Mesendoderm (in vitro differentiated cells): ENCODE data around the gene LSM3.
A peak's percentile ranks its signal among the peaks of the same experiment; 100 is the strongest.

ENCODE experiments used
- DNase-seq: peaks from one replicate; pipeline ENCODE4 v3.0.0; 2013
- H2AK5ac ChIP-seq: 2 replicates; pipeline ENCODE4 v1.6.1; 2013; ENCODE audit warnings: low read length, inconsistent platforms
- H2BK120ac ChIP-seq: 2 replicates; pipeline ENCODE4 v1.6.1; 2013; ENCODE audit warnings: low read depth, mild to moderate bottlenecking, low read length, moderate library complexity, mixed read lengths
- H2BK15ac ChIP-seq: replicated peaks from 2 replicates; pipeline ENCODE4 v1.6.1; 2013; ENCODE audit warnings: low read depth, mild to moderate bottlenecking, moderate library complexity
- H2BK5ac ChIP-seq: 2 replicates; pipeline ENCODE4 v1.6.1; 2013; ENCODE audit warnings: low read length, inconsistent platforms
- H3K18ac ChIP-seq: 2 replicates; pipeline ENCODE4 v1.6.1; 2013; ENCODE audit warnings: mild to moderate bottlenecking, low read length, mixed read lengths
- H3K23ac ChIP-seq: one replicate; pipeline ENCODE4 v1.6.1; 2013; ENCODE audit warnings: low read length
- H3K27ac ChIP-seq: 2 replicates; pipeline ENCODE4 v1.5.1; 2013; ENCODE audit warnings: low read depth, mild to moderate bottlenecking, inconsistent platforms, low read length, moderate library complexity
- H3K27me3 ChIP-seq: 2 replicates; pipeline ENCODE4 v1.6.1; 2013; ENCODE audit warnings: low read length, control low read depth, mild to moderate bottlenecking, inconsistent platforms; ENCODE audit not compliant: insufficient read depth, poor library complexity
- H3K36me3 ChIP-seq: 2 replicates; pipeline ENCODE4 v1.6.1; 2013; ENCODE audit warnings: low read length, inconsistent platforms; ENCODE audit not compliant: control insufficient read depth, insufficient read depth
- H3K4ac ChIP-seq: one replicate; pipeline ENCODE4 v1.6.1; 2013; ENCODE audit warnings: low read depth, mild to moderate bottlenecking, low read length, moderate library complexity
- H3K4me1 ChIP-seq: 2 replicates; pipeline ENCODE4 v1.6.1; 2013; ENCODE audit warnings: low read depth, low read length, inconsistent platforms; ENCODE audit not compliant: control insufficient read depth
- H3K4me2 ChIP-seq: 2 replicates; pipeline ENCODE4 v1.6.1; 2013; ENCODE audit warnings: low read length
- H3K4me3 ChIP-seq: 2 replicates; pipeline ENCODE4 v1.5.1; 2013; ENCODE audit warnings: mild to moderate bottlenecking, low read length
- H3K56ac ChIP-seq: one replicate; pipeline ENCODE4 v1.6.1; 2013; ENCODE audit warnings: low read length
- H3K79me1 ChIP-seq: 2 replicates; pipeline ENCODE4 v1.6.1; 2013; ENCODE audit warnings: low read length, inconsistent platforms
- H3K79me2 ChIP-seq: 2 replicates; pipeline ENCODE4 v1.6.1; 2013; ENCODE audit warnings: mild to moderate bottlenecking, low read length; ENCODE audit not compliant: control insufficient read depth, insufficient read depth
- H3K9ac ChIP-seq: 2 replicates; pipeline ENCODE4 v1.6.1; 2013; ENCODE audit warnings: low read length, inconsistent platforms
- H4K5ac ChIP-seq: one replicate; pipeline ENCODE4 v1.6.1; 2013; ENCODE audit warnings: low read length
- H4K8ac ChIP-seq: one replicate; pipeline ENCODE4 v1.6.1; 2013; ENCODE audit warnings: low read depth, mild to moderate bottlenecking, control low read depth, low read length, moderate library complexity
- WGBS: extraction: QIAGEN DNeasy Blood & Tissue Kit; methylation state at CpG from one replicate; pipeline ENCODE4 v1.1.7; 2013; ENCODE audit warnings: low lambda C conversion rate, missing lambda C conversion rate; ENCODE audit not compliant: insufficient coverage; ENCODE audit errors: extremely low coverage; 5-methylcytosine and 5-hydroxymethylcytosine counted together

Gene LSM3

GRCh38 chr3:14175383-14176037, 3.1 kb upstream of the LSM3 start:
- Histone ChIP-seq H2AK5ac (no peak overlapping the region), H3K4ac (no peak overlapping the region), H3K18ac (no peak overlapping the region), H3K27ac (no peak overlapping the region), H3K4me1 (peaks cover 5% of the 10 kb centered on the region), H2BK120ac (no peak overlapping the region), H4K5ac (no peak overlapping the region), H3K36me3 (peaks cover 3% of the 10 kb centered on the region), H3K79me1 (peaks cover 18% of the 10 kb centered on the region), H3K23ac (no peak overlapping the region), H2BK15ac (no peak overlapping the region), H3K79me2 (peaks cover 22% of the 10 kb centered on the region), H3K4me2 (no peak overlapping the region), H3K4me3 (no peak overlapping the region), H3K27me3 (no peaks in the 10 kb centered on the region), H2BK5ac (no peak overlapping the region), H4K8ac (no peak overlapping the region), H3K56ac (no peak overlapping the region), H3K9ac (no peak overlapping the region)
- WGBS = no CpG with 5 or more reads among the region's 3 CpGs
- DNase-seq = no peak

- Histone ChIP-seq H2BK120ac (no peak overlapping the region), H3K18ac (peak overlapping the region; percentile 51), H3K23ac (peak overlapping the region; percentile 90), H3K4me2 (peak overlapping the region; percentile 98), H3K79me1 (peaks cover 18% of the 10 kb centered on the region), H3K36me3 (no peaks in the 10 kb centered on the region), H3K56ac (peak overlapping the region; percentile 97), H4K5ac (peak overlapping the region; percentile 75), H2BK5ac (peak overlapping the region; percentile 56), H3K27me3 (no peaks in the 10 kb centered on the region), H2BK15ac (no peak overlapping the region), H3K4ac (peak overlapping the region; percentile 7), H3K4me1 (peaks cover 5% of the 10 kb centered on the region), H3K4me3 (peak overlapping the region; percentile 94), H3K79me2 (peaks cover 22% of the 10 kb centered on the region), H2AK5ac (peak overlapping the region; percentile 54), H4K8ac (peak overlapping the region; percentile 5), H3K9ac (peak overlapping the region; percentile 95), H3K27ac (no peak overlapping the region)
- WGBS = no CpG with 5 or more reads among the region's 10 CpGs
- no peak for DNase-seq
Observed at GRCh38 chr3:14177580-14178246, 904 bp upstream of the LSM3 start.

- H4K5ac ChIP-seq = no peak overlapping the region
- H3K9ac ChIP-seq = peak overlapping the region; percentile 99
- H2AK5ac ChIP-seq = no peak overlapping the region
- H3K56ac ChIP-seq = peak overlapping the region; percentile 97
- no CpG with 5 or more reads among the region's 3 CpGs for WGBS
- H3K4me1 ChIP-seq = peaks cover 5% of the 10 kb centered on the region
- peak overlapping the region; percentile 76 for H3K4me2 ChIP-seq
- no peaks in the 10 kb centered on the region for H3K27me3 ChIP-seq
- H3K79me1 ChIP-seq = peaks cover 18% of the 10 kb centered on the region
- H3K27ac ChIP-seq = no peak overlapping the region
- peak overlapping the region; percentile 99 for H3K4me3 ChIP-seq
- no peak overlapping the region for H2BK15ac ChIP-seq
- H3K4ac ChIP-seq = no peak overlapping the region
- H3K18ac ChIP-seq = peak overlapping the region; percentile 70
- no peak overlapping the region for H2BK5ac ChIP-seq
- H4K8ac ChIP-seq = no peak overlapping the region
- no peak for DNase-seq
- no peak overlapping the region for H2BK120ac ChIP-seq
- H3K36me3 ChIP-seq = peaks cover 2% of the 10 kb centered on the region
- no peak overlapping the region for H3K23ac ChIP-seq
- H3K79me2 ChIP-seq = peaks cover 22% of the 10 kb centered on the region
Observed at GRCh38 chr3:14179114-14179465, 473 bp downstream of the LSM3 start.

GRCh38 chr3:14179795-14180194, 1.2 kb downstream of the LSM3 start:
- Histone ChIP-seq H3K27me3 (no peaks in the 10 kb centered on the region), H4K8ac (no peak overlapping the region), H3K56ac (no peak overlapping the region), H3K4me1 (peaks cover 5% of the 10 kb centered on the region), H3K4me3 (no peak overlapping the region), H3K36me3 (peaks cover 2% of the 10 kb centered on the region), H3K23ac (no peak overlapping the region), H3K4ac (no peak overlapping the region), H3K18ac (no peak overlapping the region), H2AK5ac (no peak overlapping the region), H2BK120ac (peak overlapping the region; percentile 28), H2BK15ac (no peak overlapping the region), H2BK5ac (no peak overlapping the region), H3K9ac (peak overlapping the region; percentile 99), H3K4me2 (peak overlapping the region; percentile 76), H3K79me2 (peaks cover 22% of the 10 kb centered on the region), H3K27ac (no peak overlapping the region), H3K79me1 (peaks cover 18% of the 10 kb centered on the region), H4K5ac (no peak overlapping the region)
- no peak for DNase-seq
- WGBS = no CpG with 5 or more reads among the region's 1 CpG

- Histone ChIP-seq H3K4me2 (no peak overlapping the region), H3K4me3 (no peak overlapping the region), H2BK5ac (no peak overlapping the region), H3K4me1 (peaks cover 5% of the 10 kb centered on the region), H3K9ac (no peak overlapping the region), H3K27me3 (no peaks in the 10 kb centered on the region), H2BK15ac (no peak overlapping the region), H4K5ac (no peak overlapping the region), H3K79me2 (peaks cover 20% of the 10 kb centered on the region), H3K27ac (no peak overlapping the region), H3K18ac (no peak overlapping the region), H3K36me3 (peaks cover 5% of the 10 kb centered on the region), H2AK5ac (no peak overlapping the region), H3K4ac (no peak overlapping the region), H3K23ac (no peak overlapping the region), H3K56ac (no peak overlapping the region), H2BK120ac (no peak overlapping the region), H4K8ac (no peak overlapping the region), H3K79me1 (peaks cover 15% of the 10 kb centered on the region)
- WGBS = no CpG with 5 or more reads among the region's 3 CpGs
- DNase-seq = no peak
Observed at GRCh38 chr3:14181253-14181652, 2.6 kb downstream of the LSM3 start.
